IPS DF 4.7 (cell line): Measurements from ENCODE around the gene CEP85.
"Not testable (repeated sequence)": the region's sequence is repeated elsewhere in the genome, so short reads cannot be mapped to it uniquely, and the experiment has no call there.

ENCODE experiments used
- DNase-seq: peaks from one replicate; pipeline ENCODE4 v3.0.0-alpha.2; 2013; ENCODE audit warnings: low spot score; ENCODE audit errors: extremely low read depth

Gene CEP85

DNA sequence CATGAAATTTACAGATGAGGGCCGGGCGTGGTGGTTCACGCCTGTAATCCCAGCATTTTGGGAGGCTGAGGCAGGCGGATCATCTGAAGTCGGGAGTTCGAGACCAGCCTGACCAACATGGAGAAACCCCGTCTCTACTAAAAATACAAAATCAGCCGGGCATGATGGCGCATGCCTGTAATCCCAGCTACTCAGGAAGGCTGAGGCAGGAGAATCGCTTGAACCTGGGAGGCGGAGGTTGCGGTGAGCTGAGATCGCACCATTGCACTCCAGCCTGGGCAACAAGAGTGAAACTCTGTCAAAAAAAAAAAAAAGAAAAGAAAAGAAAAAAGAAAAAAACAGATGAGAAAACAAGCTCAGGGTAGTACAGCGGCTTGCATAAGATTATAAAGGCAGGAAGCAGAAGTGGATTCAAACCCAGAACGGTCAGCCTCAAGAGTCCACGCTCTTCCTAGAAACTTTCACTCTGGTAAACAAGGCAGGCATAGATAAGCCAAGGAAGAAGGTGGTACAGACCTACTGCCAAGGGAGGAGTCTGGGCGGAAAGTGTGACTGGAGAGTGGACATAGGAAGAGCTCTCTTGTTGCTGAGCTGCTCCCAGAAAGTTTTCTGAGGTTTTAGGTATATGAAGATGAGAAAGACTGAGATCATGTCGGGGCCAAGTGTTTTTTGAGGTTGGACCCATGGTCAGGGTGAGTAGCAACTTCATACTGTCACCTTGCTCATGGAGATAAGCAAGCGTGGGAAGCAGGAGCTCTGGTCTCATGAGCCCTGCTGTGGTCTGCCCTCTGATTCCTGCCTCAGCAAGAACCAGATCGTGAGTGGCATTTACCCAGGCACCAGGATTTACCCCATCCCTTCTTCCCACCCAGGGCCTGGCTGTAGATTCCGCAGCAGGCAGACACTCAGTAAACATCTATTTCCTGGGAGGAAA lies 74.2 kb downstream of the CEP85 start:
- DNase-seq = not testable (repeated sequence)

DNA sequence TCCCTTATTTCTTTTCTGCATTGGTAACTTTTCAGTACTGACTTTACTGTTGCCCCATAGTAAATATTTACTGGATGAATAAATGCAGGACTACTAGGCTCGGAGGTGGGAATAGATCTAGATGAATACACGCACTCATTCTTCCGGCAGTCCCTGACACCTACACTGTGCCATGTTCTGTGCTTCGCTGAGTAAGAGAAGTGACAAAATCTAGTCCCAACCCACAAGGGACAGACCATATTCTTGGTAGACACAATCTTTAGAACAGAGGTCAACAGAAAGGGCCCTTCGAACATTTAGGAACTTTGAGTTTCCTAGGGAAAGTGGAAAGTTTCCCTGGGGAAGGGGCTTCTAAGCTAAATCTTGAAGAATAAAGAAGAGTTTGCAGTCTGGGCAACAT lies 80.5 kb downstream of the CEP85 start:
- no peak for DNase-seq

DNA sequence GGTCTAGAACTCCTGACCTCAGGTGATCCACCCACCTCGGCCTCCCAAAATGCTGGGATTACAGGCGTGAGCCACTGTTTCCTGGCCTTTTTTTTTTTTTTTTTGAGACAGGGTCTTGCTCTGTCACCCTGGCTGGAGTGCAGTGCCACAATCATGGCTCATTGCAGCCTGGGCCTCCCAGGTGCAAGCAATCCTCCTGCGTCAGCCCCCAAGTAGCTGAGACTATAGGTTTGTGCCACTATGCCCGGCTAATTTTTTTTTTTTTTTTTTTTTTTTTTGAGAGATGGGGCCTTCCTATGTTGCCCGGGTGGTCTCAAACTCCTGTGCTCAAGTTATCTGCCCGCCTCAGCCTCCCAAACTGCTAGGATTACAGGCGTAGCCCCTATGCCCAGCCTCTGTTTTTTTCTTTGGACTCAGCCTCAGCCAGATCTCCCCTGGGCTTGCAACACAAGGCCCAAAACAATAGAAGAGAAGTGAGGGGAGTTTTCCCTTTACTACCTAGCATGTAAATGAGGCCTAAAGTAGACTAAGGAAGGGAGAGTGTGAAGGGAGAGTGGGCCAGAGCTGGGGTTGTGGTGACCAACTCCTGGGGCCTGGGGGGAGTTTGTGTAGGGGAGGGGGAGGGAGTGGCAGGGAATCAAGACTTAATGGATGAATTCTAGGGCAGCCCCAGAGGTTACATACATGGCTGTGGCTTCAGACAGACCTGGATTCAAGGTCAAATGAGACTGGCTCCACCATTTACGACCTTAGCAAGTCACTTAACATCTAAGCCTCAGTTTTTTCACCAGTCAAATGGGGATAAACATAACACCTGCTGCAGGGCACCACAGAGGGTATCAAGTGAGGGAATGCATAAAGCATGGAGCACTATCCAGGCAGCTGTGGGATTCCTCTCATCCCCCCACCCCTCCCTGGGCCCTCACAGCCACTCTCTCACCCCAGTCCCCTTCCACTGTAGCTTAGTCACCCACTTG lies 82.2 kb downstream of the CEP85 start:
- DNase-seq = no peak

- no peak for DNase-seq
Observed at GRCh38 chr1:26317146-26317545, 83.1 kb downstream of the CEP85 start.

DNA sequence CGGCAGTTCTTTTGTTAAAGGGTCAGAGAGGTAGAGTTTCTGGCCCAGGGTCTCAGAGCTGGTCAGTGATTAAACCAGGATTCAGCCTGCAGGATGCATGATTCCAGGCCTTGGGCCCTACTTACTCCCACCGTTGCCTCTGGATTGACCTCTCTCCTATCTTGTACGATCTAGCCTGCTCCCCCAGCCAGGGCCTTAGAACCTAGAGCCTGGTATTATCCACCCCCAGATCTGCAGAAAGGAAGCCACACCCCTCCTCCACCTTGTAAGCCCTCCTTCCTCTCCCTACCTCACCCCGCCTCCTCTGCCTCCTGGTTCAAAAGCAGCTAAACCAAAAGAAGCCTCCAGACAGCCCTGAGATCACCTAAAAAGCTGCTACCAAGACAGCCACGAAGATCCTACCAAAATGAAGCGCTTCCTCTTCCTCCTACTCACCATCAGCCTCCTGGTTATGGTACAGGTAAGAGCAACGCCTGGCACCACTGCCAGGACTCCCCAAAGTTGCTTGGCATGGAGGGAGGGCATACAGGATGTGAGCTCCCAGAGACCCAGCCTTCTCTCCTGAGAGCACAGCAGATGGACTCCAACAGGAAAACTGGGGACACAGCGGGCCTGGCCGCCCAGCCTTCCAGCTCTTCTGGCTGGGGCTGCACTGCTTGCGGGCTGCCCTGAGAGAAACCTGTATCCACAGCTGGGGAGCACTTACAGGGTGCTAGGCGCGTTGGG lies 83.8 kb downstream of the CEP85 start, which contains the start of gene CD52:
Gene CD52, plus strand, starts transcription at position 347 of the 726 bp plus-strand sequence. Its CDS starts 60 bp downstream, at position 407.
- no peak for DNase-seq

GRCh38 chr1:26318338-26319064 lies 84.5 kb downstream of the CEP85 start:
- DNase-seq = no peak

DNA sequence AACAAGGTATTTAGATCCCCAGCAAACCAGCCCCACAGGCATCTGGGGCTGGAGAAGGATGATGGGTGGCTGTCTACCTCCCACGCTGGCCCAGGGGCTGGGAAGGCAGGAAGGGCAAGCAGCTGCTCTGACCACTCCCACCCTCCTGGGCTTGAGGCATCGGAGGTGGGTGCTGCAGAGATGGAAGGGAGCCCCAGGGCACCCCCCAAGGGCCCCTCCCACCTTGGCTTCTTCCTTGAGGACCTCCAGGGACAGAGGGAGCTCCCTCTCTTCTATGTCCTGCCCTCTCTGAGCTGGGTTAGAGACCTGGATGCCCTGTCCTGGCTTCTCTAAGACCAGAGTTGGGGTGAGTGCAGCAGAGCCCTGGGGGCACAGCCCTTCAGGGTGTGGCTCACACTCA lies 86.9 kb downstream of the CEP85 start:
- DNase-seq = no peak

GRCh38 chr1:26321315-26322041 lies 87.5 kb downstream of the CEP85 start:
- DNase-seq = no peak

- DNase-seq = no peak
Observed at GRCh38 chr1:26322042-26322331, 88.0 kb downstream of the CEP85 start.

- DNase-seq = no peak
Observed at GRCh38 chr1:26323382-26323781, 89.4 kb downstream of the CEP85 start.

GRCh38 chr1:26324550-26324949 lies 90.5 kb downstream of the CEP85 start:
- DNase-seq = no peak

GRCh38 chr1:26327956-26328362 lies 94.0 kb downstream of the CEP85 start:
- DNase-seq = no peak
